Stimulated activated CD4-positive, alpha-beta T cell treated with anti-CD3 and anti-CD28 coated beads, Interleukin-15, amount 100 ng/mL, for 48 hours (primary cell): ENCODE measurements around the gene ZFP90.
A peak's percentile ranks its signal among the peaks of the same experiment; 100 is the strongest.
"Not testable (repeated sequence)": the region's sequence is repeated elsewhere in the genome, so short reads cannot be mapped to it uniquely, and the experiment has no call there.

Source experiments
- DNase-seq, 2 donors: peaks; one replicate each; pipeline ENCODE4 v3.0.0-alpha.2; 2020; ENCODE audit warnings: low read depth in 2 of 2

Gene ZFP90

DNA sequence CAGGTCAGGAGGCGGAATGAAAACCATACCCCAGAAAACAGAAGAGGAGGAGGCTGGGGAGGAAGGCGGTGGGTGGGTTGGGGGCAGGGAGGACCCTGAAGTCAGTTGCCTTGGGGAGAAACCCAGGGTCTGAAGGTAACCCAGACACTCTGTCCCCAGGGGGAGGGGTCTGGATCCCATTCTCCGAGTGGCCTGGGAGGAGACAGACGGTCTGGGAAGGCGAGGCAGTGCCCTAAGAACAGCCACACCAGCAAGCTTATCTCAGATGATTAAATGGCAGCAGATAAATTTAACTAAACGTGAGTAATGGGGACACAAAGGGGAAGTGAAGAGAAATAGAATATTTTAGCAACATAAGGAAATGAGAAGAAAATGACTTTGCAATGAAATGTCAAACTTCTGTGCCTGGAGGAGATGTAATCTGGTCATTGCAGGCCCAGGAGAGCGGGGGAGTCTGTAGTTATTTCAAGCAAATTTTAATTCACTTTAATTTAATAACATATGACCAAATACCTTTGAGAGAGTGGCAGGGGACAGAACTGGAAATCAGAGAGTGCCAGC, 21.4 kb upstream of the ZFP90 start:
- no peak for DNase-seq

DNA sequence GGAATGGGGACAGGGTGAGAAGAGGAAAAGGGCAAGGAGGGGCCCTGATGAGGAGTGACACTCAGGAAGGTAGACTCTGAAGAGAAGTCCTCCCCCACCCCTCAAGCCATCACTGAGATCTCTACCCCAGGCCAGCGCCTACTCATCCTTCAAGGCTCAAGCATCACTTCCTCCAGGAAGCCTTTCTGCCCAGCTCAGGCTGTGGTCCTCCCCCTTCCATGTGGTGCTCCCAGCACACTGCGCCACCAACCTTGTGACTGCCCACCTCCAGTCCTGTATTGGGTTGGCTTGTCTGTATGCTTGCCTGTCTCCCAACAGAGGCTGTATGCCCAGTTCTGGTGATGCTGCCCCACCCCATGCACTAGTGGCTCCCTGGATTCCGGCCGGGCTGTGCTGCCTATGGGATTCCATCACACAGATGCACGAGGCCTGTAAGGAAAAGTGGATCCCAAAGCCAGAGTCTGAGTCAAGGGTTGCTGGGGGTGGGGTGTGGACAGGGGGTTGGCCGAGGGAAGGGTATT, 19.8 kb upstream of the ZFP90 start:
- DNase-seq = no peak

DNA sequence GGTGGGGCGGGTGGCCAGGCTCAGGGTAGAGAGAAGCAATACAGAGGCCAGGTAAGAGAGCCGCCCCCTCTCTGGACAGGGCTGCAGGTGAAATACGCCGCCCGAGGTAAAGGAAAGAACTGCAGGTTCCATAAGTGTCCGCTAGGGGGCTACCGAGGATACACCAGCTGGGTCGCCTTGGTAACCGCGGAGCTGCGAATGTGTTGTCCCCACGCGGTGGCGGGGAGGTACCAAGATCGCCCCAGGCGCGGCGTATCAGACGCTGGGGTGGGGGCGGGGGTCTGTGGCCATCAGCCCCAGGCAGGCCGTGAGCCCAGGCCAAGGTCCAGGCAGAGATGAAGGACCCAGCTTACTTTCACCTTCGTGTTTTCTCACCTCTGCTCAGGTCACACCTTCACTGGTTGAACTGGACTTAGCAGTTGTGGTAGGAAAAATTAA, 18.4 kb upstream of the ZFP90 start:
- DNase-seq = peak; percentile 72 to 82

DNA sequence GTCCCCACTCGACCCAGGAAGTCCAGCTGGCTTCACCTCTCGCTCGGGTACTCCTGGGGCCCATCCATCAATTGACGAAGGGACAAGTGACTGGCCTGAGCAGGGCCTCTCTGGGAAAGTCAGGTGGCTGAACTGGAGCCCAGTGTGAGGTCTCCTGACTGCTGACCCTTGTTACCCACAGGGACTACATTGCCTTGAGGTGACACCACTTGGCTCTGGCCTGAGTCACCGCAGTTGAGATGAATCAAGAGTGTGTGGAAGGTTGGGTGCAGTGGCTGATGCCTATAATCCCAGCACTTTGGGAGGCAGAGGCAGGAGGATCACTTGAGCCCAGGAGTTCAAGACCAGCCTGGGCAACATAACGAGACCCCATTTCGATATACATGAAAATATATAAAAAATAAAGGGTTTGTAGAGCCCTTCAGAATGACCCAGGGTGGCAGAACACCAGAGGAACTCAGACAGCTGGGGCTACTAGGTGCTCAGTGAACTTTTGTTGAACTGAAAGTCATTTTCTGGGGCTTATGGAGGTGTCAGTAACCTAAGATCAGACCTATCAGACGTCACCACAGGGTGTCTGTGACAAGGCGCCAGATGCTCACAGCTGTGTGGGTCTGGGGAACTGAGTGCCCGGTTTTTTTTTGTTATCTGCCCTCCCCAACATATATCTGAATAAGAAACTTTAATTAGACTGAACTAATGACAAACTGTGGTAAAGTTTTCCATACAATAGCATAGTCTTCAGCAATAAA, 14.8 kb upstream of the ZFP90 start:
- no peak for DNase-seq

DNA sequence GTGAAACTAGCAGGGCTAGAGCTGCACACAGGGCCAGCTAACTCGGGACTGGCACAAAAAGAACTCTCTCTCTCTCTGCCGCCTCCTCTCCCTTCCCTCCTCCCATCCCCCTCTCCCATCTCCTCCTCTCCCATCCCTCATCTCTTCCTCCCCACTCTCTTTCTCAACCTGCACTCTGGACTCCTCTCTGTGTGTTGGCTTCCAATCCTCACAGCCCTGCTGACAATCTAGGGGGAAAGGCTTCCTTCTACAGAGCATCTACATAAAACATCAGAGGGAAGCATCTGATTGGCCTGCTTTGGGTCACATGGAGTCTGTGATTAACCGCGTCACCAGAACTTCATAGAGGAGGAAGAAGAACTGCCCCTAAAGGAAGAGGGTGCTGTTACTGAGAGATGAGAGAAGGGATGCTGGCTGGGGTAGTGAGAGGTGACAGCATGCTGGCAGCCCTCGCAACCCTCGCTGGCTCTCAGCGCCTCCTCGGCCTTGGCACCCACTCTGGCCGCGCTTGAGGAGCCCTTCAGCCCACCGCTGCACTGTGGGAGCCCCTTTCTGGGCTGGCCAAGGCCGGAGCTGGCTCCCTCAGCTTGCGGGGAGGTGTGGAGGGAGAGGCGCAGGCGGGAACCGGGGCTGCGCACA, 12.8 kb upstream of the ZFP90 start:
- no peak for DNase-seq

DNA sequence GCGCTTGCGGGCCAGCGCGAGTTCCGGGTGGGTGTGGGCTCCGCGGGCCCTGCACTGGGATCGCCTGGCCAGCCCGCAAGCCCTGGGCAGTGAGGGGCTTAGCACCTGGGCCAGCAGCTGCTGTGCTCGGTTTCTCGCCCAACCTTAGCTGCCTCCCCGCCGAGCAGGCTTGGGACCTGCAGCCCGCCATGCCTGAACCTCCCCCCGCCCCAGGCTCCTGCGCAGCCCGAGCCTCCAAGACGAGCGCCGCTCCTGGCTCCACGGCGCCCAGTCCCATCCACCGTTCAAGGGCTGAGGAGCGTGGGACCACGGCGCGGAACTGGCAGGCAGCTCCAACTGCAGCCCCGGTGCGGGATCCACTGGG, 12.3 kb upstream of the ZFP90 start:
- no peak for DNase-seq

DNA sequence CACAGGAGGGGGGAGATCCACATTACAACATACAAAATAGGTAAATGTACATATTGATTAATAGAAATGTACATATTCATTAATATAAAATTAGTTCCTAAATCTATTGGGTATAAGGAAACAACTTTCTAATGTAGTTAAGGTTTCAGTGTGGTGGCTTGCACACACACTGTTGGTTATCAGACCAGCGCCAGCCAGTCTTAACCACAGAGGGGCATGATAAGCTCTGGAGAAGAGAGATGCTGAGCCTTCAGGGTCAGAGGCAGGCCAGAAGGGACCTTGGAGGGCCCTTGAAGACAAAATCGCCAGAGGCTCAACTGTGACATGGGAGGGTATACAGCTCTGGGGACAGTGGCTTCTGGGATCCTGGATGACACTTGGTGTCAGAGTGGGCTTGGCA, 10.9 kb upstream of the ZFP90 start:
- DNase-seq = no peak

DNA sequence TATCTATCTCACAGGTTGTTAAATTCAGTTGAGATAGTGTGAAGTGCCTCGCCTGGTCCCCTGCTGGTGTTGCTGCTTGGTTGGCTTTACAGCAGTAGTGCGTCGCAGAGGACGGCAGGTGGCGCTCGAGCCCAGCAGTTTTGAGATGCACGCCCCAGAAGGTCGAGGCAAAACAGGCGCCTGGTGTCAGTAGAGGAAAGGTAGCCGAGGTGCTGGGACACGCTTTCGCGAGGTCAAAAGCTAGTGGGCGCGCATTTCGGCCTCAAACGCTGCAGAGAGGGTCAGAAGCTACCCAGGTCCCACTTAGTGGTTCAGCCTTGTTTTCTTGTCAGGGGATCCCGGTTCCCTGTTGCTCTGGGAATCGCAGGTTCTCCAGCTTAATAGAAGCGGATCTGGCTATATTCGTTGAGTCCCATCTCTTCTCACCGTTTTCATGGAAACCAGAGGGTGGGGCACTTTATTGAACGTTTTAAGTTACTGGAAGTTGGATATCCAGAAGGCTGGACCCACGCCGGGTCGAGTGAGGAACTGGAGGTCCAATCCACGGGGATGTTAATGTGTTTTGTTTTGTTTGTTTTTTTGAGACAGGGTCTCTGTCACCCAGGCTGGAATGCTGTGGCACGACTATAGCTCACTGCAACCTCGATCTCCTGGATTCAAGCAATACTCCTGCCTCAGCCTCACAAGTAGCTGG, 10.3 kb upstream of the ZFP90 start:
- peak; percentile 74 to 83 for DNase-seq

DNA sequence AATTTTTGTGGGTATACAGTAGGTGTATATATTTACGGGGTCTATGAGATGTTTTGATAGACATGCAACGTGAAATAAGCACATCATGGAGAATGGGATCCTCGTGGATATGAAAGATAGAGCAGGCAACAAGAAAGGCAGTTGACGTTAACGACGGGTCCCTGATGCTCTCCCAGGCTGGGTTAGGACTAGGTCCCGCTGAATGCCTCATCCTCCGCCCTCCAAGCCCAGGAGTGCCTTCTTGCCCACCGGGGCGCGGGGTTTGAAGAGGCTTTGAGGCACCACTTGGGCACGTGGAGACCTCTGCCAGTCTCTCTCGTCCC, 9.5 kb upstream of the ZFP90 start:
- no peak for DNase-seq

DNA sequence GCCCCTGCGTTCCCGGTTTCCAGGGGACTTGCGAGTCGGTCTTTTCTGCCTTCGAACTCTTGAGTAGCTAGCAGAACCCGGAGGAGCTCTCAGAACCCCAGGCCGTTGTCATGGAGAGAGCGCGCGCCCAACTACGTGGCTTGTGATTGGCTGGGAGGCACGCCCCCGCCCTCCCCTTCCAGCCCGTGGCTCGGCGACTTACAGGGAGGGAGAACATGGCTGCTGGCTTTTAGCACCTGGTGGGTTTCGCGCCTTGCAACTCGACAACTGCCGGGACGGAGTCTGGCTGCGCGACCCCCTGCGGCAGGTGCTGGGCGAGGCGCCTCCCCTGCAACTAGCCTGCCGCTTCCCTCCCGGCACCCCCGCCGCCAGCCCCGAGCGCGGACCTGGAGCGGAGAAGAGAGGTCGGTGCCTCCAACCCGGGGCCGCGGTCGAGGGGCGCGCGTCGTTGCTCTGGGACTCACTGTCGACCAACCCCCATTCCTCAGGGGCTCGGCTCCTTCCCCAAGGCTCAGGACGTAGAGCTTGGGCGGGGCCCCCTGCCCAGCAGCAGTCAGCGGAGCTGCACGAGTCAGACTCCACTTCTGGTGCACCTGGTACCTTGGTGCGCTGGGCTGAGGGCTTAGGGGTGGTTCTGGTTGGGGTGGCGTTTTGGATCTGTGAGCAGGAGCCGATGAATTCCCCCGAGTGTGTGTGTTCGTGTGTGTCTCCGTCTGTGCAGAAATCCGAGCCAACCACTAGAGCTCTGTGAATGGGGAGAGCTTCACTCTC, 9.0 kb upstream of the ZFP90 start:
- peak; percentile 85 to 88 for DNase-seq

DNA sequence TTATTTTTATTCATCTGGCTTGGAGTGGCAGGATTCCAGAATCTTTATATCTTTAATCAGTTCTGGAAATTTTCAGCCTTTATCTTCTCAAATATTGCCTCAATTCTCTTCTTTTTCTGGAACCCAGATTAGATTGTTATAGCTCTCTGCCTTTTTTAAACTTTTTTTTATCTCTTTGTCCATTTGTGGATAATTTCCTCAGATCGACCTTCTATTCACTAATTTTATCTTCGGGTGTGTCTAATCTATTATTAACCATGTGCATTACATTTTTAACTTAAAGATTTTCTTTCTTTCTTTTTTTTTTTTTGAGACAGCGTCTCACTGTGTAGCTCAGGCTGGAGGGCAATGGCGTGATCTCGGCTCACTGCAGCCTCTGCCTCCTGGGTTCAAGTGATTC, 5.2 kb upstream of the ZFP90 start:
- no peak for DNase-seq

DNA sequence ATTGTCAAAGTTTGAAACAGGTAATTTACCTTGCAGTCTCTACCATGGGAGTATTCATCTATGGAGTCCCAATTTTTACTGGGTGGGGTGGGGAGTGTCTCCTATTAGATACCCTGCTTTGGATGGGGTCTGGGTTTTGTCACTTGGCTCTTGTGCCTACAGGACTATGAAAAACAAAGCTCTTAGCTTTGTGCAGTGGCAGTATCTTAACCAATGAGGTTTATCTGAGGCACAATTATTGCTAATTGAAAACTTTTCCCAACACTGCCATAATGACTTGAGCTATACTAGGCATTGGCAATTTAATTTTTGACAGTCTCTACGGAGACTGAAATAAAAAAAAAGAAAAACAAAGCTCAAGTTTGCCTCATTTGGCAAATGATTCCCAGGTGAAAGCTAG, 3.8 kb upstream of the ZFP90 start:
- DNase-seq = no peak

DNA sequence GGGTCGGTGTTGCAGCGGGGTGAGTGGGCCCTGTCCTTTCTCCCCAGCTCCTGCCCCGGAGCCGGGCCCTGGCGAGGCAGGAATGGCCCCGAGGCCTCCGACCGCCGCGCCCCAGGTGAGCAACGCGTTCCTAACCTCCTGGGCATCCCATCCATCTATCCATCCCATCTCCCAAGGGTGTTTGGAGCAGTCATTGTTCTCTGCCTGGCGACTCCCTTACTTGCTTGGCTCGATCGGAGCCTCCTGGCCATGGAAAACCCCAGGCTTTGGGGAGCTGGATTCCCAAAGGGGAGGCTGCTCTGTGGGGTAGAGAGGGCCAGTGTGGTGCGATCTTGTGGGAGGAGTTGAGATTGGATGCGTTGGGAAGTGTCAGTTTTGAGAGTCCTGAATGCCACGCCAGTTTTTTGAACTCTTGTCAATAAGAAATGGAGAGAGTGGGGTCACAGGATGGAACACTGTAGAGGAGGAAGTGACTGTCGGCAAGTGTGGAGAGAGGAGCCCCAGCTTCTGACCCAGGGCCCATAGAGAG, 684 bp downstream of the ZFP90 start:
- DNase-seq = peak in 1 of 2 donors; percentile 9

DNA sequence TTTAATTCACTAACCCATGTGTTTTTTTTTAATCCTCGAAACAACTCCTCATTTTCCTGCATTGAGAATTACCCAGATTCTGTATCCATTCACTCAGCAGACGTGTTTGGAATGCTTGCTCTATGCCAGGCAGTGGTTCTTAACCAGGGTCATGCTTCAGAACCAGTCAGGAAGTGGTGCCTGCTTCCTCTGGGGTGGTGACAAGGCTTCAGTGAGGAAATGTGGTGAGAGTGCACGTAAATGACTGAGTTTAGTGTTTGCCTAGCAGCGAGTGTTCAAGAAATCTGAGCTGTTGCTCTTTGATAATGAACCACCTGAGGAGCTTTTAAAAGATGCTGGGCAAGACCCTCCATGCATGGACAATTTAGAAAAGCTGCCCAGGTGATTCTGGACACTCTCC, 9.9 kb downstream of the ZFP90 start:
- no peak for DNase-seq

DNA sequence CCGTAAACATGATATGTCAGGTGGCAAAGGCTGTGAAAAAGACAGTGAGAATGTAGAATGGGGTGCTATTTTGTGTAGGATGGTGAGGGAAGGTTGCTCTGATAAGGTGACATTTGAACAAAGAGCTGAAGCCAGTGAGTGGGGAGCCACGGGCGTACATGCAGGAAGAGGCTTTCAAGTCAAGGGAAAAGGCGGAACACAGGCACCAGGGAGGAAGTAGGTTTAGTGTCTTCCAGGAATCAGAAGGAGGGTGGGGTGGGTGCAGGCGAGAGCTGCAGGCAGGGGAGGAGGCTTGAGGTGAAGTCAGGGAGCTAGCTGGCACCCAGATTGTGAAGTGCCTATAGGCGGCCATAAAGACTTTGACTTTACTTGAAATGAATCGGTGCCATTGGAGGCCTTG, 14.1 kb downstream of the ZFP90 start:
- DNase-seq = no peak

DNA sequence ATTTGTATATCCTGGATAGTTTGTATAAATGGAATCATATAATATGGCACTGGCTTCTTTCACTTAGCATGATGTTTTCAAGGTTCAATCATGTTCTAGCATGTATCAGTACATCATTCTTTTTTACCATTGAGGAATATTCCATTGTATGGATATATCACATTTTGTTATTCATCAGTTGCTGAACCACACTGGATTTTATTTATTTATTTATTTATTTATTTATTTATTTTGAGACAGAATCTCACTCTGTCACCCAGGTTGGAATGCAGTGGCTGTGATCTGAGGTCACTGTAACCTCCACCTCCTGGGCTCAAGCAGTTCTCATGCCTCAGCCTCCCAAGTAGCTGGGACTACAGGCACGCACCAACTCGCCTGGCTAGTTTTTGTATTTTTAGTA, 21.2 kb downstream of the ZFP90 start:
- DNase-seq = not testable (repeated sequence)

DNA sequence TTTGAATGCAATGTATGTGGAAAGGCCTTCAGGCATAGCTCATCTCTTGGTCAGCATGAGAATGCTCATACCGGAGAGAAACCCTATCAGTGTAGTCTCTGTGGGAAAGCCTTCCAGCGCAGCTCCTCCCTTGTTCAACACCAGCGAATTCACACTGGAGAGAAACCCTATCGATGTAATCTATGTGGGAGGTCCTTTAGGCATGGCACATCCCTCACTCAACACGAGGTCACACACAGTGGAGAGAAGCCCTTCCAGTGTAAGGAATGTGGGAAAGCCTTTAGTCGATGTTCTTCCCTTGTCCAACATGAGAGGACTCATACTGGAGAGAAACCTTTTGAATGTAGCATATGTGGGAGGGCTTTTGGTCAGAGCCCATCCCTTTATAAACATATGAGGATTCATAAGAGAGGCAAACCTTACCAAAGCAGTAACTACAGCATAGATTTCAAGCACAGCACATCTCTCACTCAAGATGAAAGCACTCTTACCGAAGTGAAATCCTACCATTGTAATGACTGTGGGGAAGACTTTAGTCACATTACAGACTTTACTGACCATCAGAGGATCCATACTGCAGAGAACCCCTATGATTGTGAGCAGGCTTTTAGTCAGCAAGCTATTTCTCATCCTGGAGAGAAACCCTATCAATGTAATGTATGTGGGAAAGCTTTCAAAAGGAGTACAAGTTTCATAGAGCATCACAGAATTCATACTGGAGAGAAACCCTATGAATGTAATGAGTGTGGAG, 24.7 kb downstream of the ZFP90 start:
- DNase-seq = no peak

DNA sequence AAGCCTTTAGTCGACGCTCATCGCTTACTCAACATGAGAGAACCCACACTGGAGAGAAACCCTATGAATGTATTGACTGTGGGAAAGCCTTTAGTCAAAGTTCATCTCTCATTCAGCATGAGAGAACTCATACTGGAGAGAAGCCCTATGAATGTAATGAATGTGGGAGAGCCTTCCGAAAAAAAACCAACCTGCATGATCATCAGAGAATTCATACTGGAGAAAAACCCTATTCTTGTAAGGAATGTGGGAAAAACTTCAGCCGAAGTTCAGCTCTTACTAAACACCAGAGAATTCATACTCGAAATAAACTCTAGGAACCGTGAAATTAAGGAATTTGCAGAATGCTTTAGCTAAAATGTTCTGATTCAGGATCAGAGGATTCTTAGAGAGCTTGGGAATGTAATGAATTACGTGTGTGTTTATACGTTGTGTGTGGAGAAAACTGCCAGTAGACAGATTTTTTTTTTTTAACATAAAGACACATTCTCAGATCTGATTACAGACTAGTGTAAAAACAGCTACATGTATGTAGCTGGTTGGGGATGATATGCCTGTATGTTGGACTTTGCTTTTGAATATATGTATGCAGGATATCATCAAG, 25.4 kb downstream of the ZFP90 start:
- no peak for DNase-seq

DNA sequence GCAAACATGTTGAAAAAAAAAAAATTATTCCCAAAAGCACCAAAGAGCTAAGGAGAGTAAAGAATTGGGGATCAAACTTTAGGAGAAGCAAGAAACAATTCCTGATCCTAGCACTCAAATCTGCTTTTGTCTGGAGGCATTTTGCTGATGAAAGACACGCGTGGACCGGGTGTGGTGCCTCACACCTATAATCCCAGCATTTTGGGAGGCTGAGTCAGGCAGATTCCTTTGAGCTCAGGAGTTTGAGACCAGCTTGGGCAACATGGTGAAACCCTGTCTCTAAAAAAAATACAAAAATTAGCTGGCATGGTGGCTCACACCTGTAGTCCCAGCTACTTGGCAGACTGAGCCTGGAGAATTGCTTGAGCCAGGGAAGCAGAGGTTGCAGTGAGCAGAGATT, 35.4 kb downstream of the ZFP90 start:
- no peak for DNase-seq

DNA sequence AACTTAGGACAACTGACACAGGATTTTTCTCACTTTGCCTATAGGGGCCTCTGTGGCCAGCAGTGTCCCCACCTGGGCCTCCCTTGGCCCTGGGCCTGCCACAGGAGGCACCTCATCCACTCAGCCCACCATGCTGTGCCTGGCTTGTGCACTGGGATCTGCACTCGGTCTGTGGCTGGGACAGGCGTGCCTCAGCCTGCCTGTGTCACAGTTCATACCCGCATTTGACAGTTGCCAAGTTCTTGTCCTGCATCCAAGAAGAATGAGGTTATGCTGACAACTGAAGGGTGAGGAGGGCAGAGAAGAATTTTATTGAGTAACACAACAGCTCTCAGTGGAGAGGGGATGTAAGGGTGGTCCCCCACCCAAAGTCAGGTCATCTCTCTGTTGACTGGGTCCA, 36.0 kb downstream of the ZFP90 start:
- no peak for DNase-seq
